ENCODE results near the gene KMT5B. TPM values are rescaled to one million over a fixed set of nuclear protein-coding genes. Genes with fewer than 3 reads are reported as not detected.
A peak's percentile ranks its signal among the peaks of the same experiment; 100 is the strongest.

KMT5B gene
- polyA plus RNA-seq, 3 donors: 12.2 to 22.0 (median 19.5) TPM

DNA sequence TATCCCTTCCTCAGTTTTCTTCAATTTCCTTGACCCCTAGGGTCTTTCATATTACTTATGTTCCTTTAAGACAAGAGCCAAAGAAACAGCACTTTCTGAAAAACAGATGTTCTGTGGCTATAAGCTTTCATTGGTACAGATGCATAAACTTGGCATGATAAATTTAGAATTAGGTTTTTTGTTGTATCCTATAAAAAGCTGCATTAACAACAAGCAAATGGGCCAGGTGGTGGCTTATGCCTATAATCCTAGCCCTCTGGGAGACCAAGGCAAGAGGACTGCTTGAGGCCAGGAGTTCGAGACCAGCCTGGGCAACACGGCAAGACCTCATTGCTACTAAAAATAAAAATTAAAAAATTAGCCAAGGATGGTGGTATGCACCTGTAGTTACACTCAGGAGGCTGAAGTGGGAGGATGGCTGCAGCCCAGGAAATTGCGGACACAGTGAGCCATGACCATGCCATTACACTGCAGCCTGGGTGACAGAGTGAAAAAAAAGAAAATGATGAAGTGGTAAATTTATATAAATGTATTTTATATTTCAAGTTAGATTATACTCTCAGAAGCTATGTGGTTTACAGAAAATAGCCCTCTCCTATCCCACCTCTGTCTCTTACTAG lies 18.3 kb downstream of the KMT5B start:
- Histone ChIP-seq H3K9me3 (replicated peaks in 1 of 2; ENCODE audit: control insufficient read depth in 1 of 2, insufficient read depth in 1 of 2, low read length in 2 of 2) (no peaks in the 10 kb centered on the region), H3K36me3 (replicated peaks in 1 of 2; ENCODE audit: control insufficient read depth in 1 of 2, insufficient read depth in 2 of 2, low read length in 2 of 2) (peaks cover 0 to 7% of the 10 kb centered on the region in 2 donors), H3K4me3 (replicated peaks in 1 of 3; ENCODE audit: low read depth in 2 of 3, low read length in 3 of 3) (no peak overlapping the region), H2AFZ (ENCODE audit: insufficient read depth, low read depth, low read length, poor library complexity, severe bottlenecking) (no peak overlapping the region), H3K27me3 (ENCODE audit: control insufficient read depth in 2 of 2, insufficient read depth in 2 of 2, low read length in 2 of 2) (no peaks in the 10 kb centered on the region), H3K27ac (ENCODE audit: low read depth in 1 of 2, low read length in 2 of 2) (no peak overlapping the region), H3K4me2 (replicated peaks; ENCODE audit: extremely low read depth, low read length, poor library complexity, severe bottlenecking) (no peak overlapping the region), H4K20me1 (ENCODE audit: insufficient read depth, low read length) (peaks cover 100% of the 10 kb centered on the region), H3K9ac (ENCODE audit: insufficient read depth, low read length, poor library complexity, severe bottlenecking) (no peak overlapping the region), H3K4me1 (ENCODE audit: control insufficient read depth in 1 of 2, insufficient read depth in 2 of 2, low read length in 2 of 2) (no peaks in the 10 kb centered on the region), H3K79me2 (ENCODE audit: insufficient read depth, low read length) (peaks cover 99% of the 10 kb centered on the region)
- H3K27ac Mint-ChIP-seq: peak overlapping the region in 1 of 7 donors; percentile 35
- H3K27me3 Mint-ChIP-seq (ENCODE audit: low read depth in 3 of 3): no peaks in the 10 kb centered on the region
- TF ChIP-seq, protein P1, sequence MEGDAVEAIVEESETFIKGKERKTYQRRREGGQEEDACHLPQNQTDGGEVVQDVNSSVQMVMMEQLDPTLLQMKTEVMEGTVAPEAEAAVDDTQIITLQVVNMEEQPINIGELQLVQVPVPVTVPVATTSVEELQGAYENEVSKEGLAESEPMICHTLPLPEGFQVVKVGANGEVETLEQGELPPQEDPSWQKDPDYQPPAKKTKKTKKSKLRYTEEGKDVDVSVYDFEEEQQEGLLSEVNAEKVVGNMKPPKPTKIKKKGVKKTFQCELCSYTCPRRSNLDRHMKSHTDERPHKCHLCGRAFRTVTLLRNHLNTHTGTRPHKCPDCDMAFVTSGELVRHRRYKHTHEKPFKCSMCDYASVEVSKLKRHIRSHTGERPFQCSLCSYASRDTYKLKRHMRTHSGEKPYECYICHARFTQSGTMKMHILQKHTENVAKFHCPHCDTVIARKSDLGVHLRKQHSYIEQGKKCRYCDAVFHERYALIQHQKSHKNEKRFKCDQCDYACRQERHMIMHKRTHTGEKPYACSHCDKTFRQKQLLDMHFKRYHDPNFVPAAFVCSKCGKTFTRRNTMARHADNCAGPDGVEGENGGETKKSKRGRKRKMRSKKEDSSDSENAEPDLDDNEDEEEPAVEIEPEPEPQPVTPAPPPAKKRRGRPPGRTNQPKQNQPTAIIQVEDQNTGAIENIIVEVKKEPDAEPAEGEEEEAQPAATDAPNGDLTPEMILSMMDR (IDR thresholded peaks at IDR 0.05): no peak
- intact Hi-C loops (cut with micrococcal nuclease): no loop called here
- H3K4me1 Mint-ChIP-seq: peaks cover 13% of the 10 kb centered on the region
- WGBS (ENCODE audit: insufficient coverage): no CpG with 5 or more reads among the region's 3 CpGs
- no peak for DNase-seq
- H3K4me3 Mint-ChIP-seq: no peak overlapping the region
- H3K9me3 Mint-ChIP-seq: no peaks in the 10 kb centered on the region
- peaks cover 3 to 8% of the 10 kb centered on the region in 2 donors for H3K36me3 Mint-ChIP-seq

DNA sequence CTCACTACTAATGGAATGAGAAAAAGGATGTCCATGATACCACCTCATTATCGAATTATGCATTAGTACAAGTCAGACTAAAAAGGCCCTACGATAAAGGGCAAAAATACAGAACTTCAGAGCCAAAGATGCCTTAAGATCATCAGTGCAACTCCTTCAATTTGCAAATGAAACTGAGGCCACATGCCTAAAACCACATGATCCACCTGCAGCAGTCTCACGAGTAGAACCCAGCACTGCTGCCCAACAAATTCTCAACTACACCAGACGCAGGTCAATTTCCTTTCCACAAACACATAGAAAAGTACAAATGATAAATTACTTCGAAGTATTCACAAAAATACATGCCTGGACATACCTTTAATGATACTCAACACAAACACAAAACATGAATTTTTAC lies 20.1 kb downstream of the KMT5B start:
- no peak overlapping the region for H3K4me2 ChIP-seq (replicated peaks; ENCODE audit: extremely low read depth, low read length, poor library complexity, severe bottlenecking)
- H3K9me3 ChIP-seq (replicated peaks in 1 of 2; ENCODE audit: control insufficient read depth in 1 of 2, insufficient read depth in 1 of 2, low read length in 2 of 2): no peaks in the 10 kb centered on the region
- H3K9me3 Mint-ChIP-seq: peaks cover 0 to 3% (median 0%) of the 10 kb centered on the region in 7 donors
- no peak overlapping the region for H2AFZ ChIP-seq (ENCODE audit: insufficient read depth, low read depth, low read length, poor library complexity, severe bottlenecking)
- peaks cover 98% of the 10 kb centered on the region for H3K79me2 ChIP-seq (ENCODE audit: insufficient read depth, low read length)
- no peaks in the 10 kb centered on the region for H3K27me3 Mint-ChIP-seq (ENCODE audit: low read depth in 3 of 3)
- H3K36me3 Mint-ChIP-seq: peaks cover 2 to 12% of the 10 kb centered on the region in 2 donors
- H3K4me1 ChIP-seq (ENCODE audit: control insufficient read depth in 1 of 2, insufficient read depth in 2 of 2, low read length in 2 of 2): peaks cover 0 to 4% of the 10 kb centered on the region in 2 donors
- H3K4me3 Mint-ChIP-seq: no peak overlapping the region
- intact Hi-C loops (cut with micrococcal nuclease): no loop called here
- H3K27ac ChIP-seq (ENCODE audit: low read depth in 1 of 2, low read length in 2 of 2): no peak overlapping the region
- TF ChIP-seq, protein P1 (IDR thresholded peaks at IDR 0.05): no peak
- peaks cover 18% of the 10 kb centered on the region for H3K4me1 Mint-ChIP-seq
- peaks cover 0 to 9% of the 10 kb centered on the region in 2 donors for H3K36me3 ChIP-seq (replicated peaks in 1 of 2; ENCODE audit: control insufficient read depth in 1 of 2, insufficient read depth in 2 of 2, low read length in 2 of 2)
- no peaks in the 10 kb centered on the region for H3K27me3 ChIP-seq (ENCODE audit: control insufficient read depth in 2 of 2, insufficient read depth in 2 of 2, low read length in 2 of 2)
- H3K4me3 ChIP-seq (replicated peaks in 1 of 3; ENCODE audit: low read depth in 2 of 3, low read length in 3 of 3): no peak overlapping the region
- H3K9ac ChIP-seq (ENCODE audit: insufficient read depth, low read length, poor library complexity, severe bottlenecking): no peak overlapping the region
- WGBS (ENCODE audit: insufficient coverage): 86% methylated on average over 4 of the region's 5 CpGs
- no peak for DNase-seq
- H3K27ac Mint-ChIP-seq: no peak overlapping the region
- H4K20me1 ChIP-seq (ENCODE audit: insufficient read depth, low read length): peaks cover 100% of the 10 kb centered on the region
